HEK293 (cell line): ENCODE measurements around the gene ATP1B2.
A peak's percentile ranks its signal among the peaks of the same experiment; 100 is the strongest.

Experiments used
- FEZF1 ChIP-seq: fragments of 450-650 bp; formaldehyde crosslinking; IDR thresholded peaks from 2 replicates; pipeline ENCODE4 v1.5.1; 2016; ENCODE audit warnings: missing biosample characterization, missing genetic modification characterization
- KLF8 ChIP-seq: fragments of 450-650 bp; formaldehyde crosslinking; IDR thresholded peaks from 2 replicates; pipeline ENCODE4 v1.5.1; 2016; ENCODE audit warnings: missing biosample characterization, missing genetic modification characterization
- MEIS1 ChIP-seq: sonication (generic); formaldehyde crosslinking; IDR thresholded peaks from 2 replicates; pipeline ENCODE4 v1.8.1; 2022; ENCODE audit warnings: missing genetic modification reagents, mild to moderate bottlenecking, borderline replicate concordance
- SETDB1 ChIP-seq: IDR thresholded peaks from one replicate; pipeline ENCODE4 v1.6.1; 2017; ENCODE audit warnings: mild to moderate bottlenecking, low read length, moderate library complexity, mixed read lengths; ENCODE audit not compliant: insufficient read length
- SP3 ChIP-seq: fragments of 450-650 bp; formaldehyde crosslinking; IDR thresholded peaks from 2 replicates; pipeline ENCODE4 v1.5.1; 2016; ENCODE audit warnings: missing biosample characterization, missing genetic modification characterization
- WT1 ChIP-seq: fragments of 450-650 bp; formaldehyde crosslinking; IDR thresholded peaks from 2 replicates; pipeline ENCODE4 v1.5.1; 2016; ENCODE audit warnings: missing biosample characterization, missing genetic modification characterization
- ZBTB1 ChIP-seq: fragments of 450-650 bp; formaldehyde crosslinking; IDR thresholded peaks from 2 replicates; pipeline ENCODE4 v1.5.1; 2016; ENCODE audit warnings: missing biosample characterization, missing genetic modification characterization
- ZNF112 ChIP-seq: fragments of 450-650 bp; formaldehyde crosslinking; IDR thresholded peaks from 2 replicates; pipeline ENCODE4 v1.5.0; 2017; ENCODE audit warnings: missing biosample characterization, missing genetic modification characterization
- ZNF114 ChIP-seq: fragments of 450-650 bp; formaldehyde crosslinking; IDR thresholded peaks from 2 replicates; pipeline ENCODE4 v1.5.0; 2017; ENCODE audit warnings: missing biosample characterization, missing genetic modification characterization
- ZNF211 ChIP-seq: fragments of 450-650 bp; formaldehyde crosslinking; IDR thresholded peaks from 2 replicates; pipeline ENCODE4 v1.5.1; 2016; ENCODE audit warnings: low read depth, missing biosample characterization, missing genetic modification characterization
- ZNF221 ChIP-seq: fragments of 450-650 bp; formaldehyde crosslinking; IDR thresholded peaks from 2 replicates; pipeline ENCODE4 v1.5.1; 2017; ENCODE audit warnings: missing biosample characterization, missing genetic modification characterization, borderline replicate concordance
- ZNF239 ChIP-seq: fragments of 450-650 bp; formaldehyde crosslinking; IDR thresholded peaks from 2 replicates; pipeline ENCODE4 v1.5.1; 2016; ENCODE audit warnings: missing biosample characterization, missing genetic modification characterization
- ZNF311 ChIP-seq: fragments of 450-650 bp; formaldehyde crosslinking; IDR thresholded peaks from 2 replicates; pipeline ENCODE4 v1.5.1; 2017; ENCODE audit warnings: missing biosample characterization, missing genetic modification characterization, borderline replicate concordance
- ZNF473 ChIP-seq: fragments of 450-650 bp; formaldehyde crosslinking; IDR thresholded peaks from 2 replicates; pipeline ENCODE4 v1.5.1; 2017; ENCODE audit warnings: missing biosample characterization, missing genetic modification characterization
- ZNF48 ChIP-seq: fragments of 450-650 bp; formaldehyde crosslinking; IDR thresholded peaks from 2 replicates; pipeline ENCODE4 v1.5.1; 2016; ENCODE audit warnings: missing biosample characterization, missing genetic modification characterization
- ZNF555 ChIP-seq: fragments of 450-650 bp; formaldehyde crosslinking; conservative IDR thresholded peaks from 2 replicates; pipeline ENCODE4 v1.5.1; 2017; ENCODE audit warnings: missing biosample characterization, mild to moderate bottlenecking, missing genetic modification characterization, inconsistent platforms
- ZNF585B ChIP-seq: fragments of 450-650 bp; formaldehyde crosslinking; IDR thresholded peaks from 2 replicates; pipeline ENCODE4 v1.5.1; 2016; ENCODE audit warnings: missing biosample characterization, missing genetic modification characterization
- ZNF76 ChIP-seq: fragments of 450-650 bp; formaldehyde crosslinking; IDR thresholded peaks from 2 replicates; pipeline ENCODE4; 2016; ENCODE audit warnings: low read depth, missing biosample characterization, missing genetic modification characterization, borderline replicate concordance
- ZNF830 ChIP-seq: fragments of 450-650 bp; IDR thresholded peaks from 2 replicates; pipeline ENCODE4 v1.5.0; 2018; ENCODE audit warnings: missing biosample characterization, missing genetic modification characterization, low read depth, mild to moderate bottlenecking, moderate library complexity
- TF ChIP-seq, protein P1 (sequence below): fragments of 450-650 bp; formaldehyde crosslinking; IDR thresholded peaks from 2 replicates; pipeline ENCODE4 v1.5.1; 2016; ENCODE audit warnings: missing biosample characterization, missing genetic modification characterization, borderline replicate concordance
- TF ChIP-seq, protein P2 (sequence below): sonication (generic); formaldehyde crosslinking; IDR thresholded peaks from 2 replicates; pipeline ENCODE4 v1.8.1; 2022; ENCODE audit warnings: mild to moderate bottlenecking, moderate library complexity, missing genetic modification reagents
- TF ChIP-seq, protein P3 (sequence below): fragments of 450-650 bp; formaldehyde crosslinking; IDR thresholded peaks from 2 replicates; pipeline ENCODE4 v1.5.1; 2016; ENCODE audit warnings: missing biosample characterization, missing genetic modification characterization
- TF ChIP-seq, protein P4 (sequence below): fragments of 450-650 bp; formaldehyde crosslinking; IDR thresholded peaks from 2 replicates; pipeline ENCODE4 v1.5.1; 2017; ENCODE audit warnings: missing biosample characterization, missing genetic modification characterization
- TF ChIP-seq, protein P5 (sequence below): fragments of 450-650 bp; formaldehyde crosslinking; IDR thresholded peaks from 2 replicates; pipeline ENCODE4 v1.5.1; 2016; ENCODE audit warnings: missing biosample characterization, missing genetic modification characterization
- TF ChIP-seq, protein P6 (sequence below): fragments of 450-650 bp; formaldehyde crosslinking; IDR thresholded peaks from 2 replicates; pipeline ENCODE4 v1.5.0; 2017; ENCODE audit warnings: missing biosample characterization, missing genetic modification characterization, borderline replicate concordance

Gene ATP1B2

DNA sequence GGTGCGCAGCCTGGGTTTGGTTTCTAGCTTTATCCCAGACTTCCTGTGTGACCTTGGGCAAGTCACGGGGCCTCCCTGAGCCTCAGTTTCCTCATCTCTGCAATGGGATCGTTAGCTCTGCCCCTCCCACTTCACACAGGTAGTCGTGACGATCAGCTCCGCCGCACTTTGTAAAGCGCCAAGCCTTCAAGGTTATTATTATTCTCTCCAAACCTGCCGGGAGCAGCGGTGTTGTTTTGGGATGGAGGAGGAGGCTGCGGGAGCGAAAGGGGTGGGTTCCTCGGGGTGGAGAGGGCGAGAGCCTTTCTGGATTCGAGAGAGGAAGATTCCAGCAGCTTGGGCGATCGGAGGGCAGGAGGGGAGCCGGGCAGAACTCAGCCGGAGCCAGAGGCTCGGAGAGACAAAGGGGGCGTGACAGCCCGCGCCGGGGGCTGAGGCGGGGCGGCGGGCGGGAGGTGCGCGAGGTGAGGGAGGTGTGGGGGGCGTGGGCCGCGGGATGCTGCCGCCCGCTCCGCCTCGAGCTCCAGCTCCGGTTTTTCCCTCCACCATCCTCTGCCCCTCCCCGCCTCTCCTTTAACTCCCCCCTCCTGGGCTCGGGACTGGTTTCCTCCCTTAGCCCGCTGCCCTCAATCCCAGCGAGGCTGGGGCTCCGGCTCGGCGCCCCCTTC lies 54.0 kb downstream of the ATP1B2 start, which contains the start of gene EFNB3 (continued):
- TF ChIP-seq, protein P1, sequence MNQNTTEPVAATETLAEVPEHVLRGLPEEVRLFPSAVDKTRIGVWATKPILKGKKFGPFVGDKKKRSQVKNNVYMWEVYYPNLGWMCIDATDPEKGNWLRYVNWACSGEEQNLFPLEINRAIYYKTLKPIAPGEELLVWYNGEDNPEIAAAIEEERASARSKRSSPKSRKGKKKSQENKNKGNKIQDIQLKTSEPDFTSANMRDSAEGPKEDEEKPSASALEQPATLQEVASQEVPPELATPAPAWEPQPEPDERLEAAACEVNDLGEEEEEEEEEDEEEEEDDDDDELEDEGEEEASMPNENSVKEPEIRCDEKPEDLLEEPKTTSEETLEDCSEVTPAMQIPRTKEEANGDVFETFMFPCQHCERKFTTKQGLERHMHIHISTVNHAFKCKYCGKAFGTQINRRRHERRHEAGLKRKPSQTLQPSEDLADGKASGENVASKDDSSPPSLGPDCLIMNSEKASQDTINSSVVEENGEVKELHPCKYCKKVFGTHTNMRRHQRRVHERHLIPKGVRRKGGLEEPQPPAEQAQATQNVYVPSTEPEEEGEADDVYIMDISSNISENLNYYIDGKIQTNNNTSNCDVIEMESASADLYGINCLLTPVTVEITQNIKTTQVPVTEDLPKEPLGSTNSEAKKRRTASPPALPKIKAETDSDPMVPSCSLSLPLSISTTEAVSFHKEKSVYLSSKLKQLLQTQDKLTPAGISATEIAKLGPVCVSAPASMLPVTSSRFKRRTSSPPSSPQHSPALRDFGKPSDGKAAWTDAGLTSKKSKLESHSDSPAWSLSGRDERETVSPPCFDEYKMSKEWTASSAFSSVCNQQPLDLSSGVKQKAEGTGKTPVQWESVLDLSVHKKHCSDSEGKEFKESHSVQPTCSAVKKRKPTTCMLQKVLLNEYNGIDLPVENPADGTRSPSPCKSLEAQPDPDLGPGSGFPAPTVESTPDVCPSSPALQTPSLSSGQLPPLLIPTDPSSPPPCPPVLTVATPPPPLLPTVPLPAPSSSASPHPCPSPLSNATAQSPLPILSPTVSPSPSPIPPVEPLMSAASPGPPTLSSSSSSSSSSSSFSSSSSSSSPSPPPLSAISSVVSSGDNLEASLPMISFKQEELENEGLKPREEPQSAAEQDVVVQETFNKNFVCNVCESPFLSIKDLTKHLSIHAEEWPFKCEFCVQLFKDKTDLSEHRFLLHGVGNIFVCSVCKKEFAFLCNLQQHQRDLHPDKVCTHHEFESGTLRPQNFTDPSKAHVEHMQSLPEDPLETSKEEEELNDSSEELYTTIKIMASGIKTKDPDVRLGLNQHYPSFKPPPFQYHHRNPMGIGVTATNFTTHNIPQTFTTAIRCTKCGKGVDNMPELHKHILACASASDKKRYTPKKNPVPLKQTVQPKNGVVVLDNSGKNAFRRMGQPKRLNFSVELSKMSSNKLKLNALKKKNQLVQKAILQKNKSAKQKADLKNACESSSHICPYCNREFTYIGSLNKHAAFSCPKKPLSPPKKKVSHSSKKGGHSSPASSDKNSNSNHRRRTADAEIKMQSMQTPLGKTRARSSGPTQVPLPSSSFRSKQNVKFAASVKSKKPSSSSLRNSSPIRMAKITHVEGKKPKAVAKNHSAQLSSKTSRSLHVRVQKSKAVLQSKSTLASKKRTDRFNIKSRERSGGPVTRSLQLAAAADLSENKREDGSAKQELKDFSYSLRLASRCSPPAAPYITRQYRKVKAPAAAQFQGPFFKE (tag by site-specific recombination): no peak
- TF ChIP-seq ZNF555 (tag by site-specific recombination): no peak
- peak; percentile 97 for TF ChIP-seq SP3
- no peak for TF ChIP-seq SETDB1
- TF ChIP-seq, protein P2, sequence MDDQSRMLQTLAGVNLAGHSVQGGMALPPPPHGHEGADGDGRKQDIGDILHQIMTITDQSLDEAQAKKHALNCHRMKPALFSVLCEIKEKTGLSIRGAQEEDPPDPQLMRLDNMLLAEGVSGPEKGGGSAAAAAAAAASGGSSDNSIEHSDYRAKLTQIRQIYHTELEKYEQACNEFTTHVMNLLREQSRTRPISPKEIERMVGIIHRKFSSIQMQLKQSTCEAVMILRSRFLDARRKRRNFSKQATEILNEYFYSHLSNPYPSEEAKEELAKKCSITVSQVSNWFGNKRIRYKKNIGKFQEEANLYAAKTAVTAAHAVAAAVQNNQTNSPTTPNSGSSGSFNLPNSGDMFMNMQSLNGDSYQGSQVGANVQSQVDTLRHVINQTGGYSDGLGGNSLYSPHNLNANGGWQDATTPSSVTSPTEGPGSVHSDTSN: 0 out of 2 replicates have a peak, but pooled peaks have one; percentile 56
- TF ChIP-seq, protein P3, sequence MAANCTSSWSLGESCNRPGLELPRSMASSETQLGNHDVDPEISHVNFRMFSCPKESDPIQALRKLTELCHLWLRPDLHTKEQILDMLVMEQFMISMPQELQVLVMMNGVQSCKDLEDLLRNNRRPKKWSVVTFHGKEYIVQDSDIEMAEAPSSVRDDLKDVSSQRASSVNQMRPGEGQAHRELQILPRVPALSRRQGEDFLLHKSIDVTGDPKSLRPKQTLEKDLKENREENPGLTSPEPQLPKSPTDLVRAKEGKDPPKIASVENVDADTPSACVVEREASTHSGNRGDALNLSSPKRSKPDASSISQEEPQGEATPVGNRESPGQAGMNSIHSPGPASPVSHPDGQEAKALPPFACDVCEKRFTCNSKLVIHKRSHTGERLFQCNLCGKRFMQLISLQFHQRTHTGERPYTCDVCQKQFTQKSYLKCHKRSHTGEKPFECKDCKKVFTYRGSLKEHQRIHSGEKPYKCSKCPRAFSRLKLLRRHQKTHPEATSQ (tag by site-specific recombination): peak; percentile 33; the same call in 1 of the 2 replicates
- no peak for TF ChIP-seq ZNF221 (tag by site-specific recombination)
- no peak for TF ChIP-seq ZNF585B (tag by site-specific recombination)
- peak; percentile 79 for TF ChIP-seq KLF8 (tag by site-specific recombination)
- TF ChIP-seq ZNF112 (tag by site-specific recombination): no peak
- no peak for TF ChIP-seq ZNF311 (tag by site-specific recombination)
- TF ChIP-seq ZNF830: no peak
- no peak for TF ChIP-seq FEZF1 (tag by site-specific recombination)
- TF ChIP-seq, protein P4, sequence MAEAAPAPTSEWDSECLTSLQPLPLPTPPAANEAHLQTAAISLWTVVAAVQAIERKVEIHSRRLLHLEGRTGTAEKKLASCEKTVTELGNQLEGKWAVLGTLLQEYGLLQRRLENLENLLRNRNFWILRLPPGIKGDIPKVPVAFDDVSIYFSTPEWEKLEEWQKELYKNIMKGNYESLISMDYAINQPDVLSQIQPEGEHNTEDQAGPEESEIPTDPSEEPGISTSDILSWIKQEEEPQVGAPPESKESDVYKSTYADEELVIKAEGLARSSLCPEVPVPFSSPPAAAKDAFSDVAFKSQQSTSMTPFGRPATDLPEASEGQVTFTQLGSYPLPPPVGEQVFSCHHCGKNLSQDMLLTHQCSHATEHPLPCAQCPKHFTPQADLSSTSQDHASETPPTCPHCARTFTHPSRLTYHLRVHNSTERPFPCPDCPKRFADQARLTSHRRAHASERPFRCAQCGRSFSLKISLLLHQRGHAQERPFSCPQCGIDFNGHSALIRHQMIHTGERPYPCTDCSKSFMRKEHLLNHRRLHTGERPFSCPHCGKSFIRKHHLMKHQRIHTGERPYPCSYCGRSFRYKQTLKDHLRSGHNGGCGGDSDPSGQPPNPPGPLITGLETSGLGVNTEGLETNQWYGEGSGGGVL: peak; percentile 98
- TF ChIP-seq WT1 (tag by site-specific recombination): peak; percentile 75
- TF ChIP-seq ZNF76 (tag by site-specific recombination): 0 out of 2 replicates have a peak, but pooled peaks have one; percentile 67
- TF ChIP-seq, protein P5, sequence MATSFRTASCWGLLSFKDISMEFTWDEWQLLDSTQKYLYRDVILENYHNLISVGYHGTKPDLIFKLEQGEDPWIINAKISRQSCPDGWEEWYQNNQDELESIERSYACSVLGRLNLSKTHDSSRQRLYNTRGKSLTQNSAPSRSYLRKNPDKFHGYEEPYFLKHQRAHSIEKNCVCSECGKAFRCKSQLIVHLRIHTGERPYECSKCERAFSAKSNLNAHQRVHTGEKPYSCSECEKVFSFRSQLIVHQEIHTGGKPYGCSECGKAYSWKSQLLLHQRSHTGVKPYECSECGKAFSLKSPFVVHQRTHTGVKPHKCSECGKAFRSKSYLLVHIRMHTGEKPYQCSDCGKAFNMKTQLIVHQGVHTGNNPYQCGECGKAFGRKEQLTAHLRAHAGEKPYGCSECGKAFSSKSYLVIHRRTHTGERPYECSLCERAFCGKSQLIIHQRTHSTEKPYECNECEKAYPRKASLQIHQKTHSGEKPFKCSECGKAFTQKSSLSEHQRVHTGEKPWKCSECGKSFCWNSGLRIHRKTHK: no peak
- TF ChIP-seq, protein P6, sequence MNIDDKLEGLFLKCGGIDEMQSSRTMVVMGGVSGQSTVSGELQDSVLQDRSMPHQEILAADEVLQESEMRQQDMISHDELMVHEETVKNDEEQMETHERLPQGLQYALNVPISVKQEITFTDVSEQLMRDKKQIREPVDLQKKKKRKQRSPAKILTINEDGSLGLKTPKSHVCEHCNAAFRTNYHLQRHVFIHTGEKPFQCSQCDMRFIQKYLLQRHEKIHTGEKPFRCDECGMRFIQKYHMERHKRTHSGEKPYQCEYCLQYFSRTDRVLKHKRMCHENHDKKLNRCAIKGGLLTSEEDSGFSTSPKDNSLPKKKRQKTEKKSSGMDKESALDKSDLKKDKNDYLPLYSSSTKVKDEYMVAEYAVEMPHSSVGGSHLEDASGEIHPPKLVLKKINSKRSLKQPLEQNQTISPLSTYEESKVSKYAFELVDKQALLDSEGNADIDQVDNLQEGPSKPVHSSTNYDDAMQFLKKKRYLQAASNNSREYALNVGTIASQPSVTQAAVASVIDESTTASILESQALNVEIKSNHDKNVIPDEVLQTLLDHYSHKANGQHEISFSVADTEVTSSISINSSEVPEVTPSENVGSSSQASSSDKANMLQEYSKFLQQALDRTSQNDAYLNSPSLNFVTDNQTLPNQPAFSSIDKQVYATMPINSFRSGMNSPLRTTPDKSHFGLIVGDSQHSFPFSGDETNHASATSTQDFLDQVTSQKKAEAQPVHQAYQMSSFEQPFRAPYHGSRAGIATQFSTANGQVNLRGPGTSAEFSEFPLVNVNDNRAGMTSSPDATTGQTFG (tag by site-specific recombination): no peak
- TF ChIP-seq MEIS1: no peak
- no peak for TF ChIP-seq ZNF473
- no peak for TF ChIP-seq ZNF114 (tag by site-specific recombination)
- TF ChIP-seq ZNF48 (tag by site-specific recombination): no peak
- no peak for TF ChIP-seq ZBTB1
- no peak for TF ChIP-seq ZNF211 (tag by site-specific recombination)
- no peak for TF ChIP-seq ZNF239
